HUES6 (cell line): Measurements from ENCODE around the gene ZNF487.

ENCODE experiments used
- H3K27ac ChIP-seq: 2 replicates; pipeline ENCODE4 v1.7.0; 2013; ENCODE audit warnings: low read depth, mild to moderate bottlenecking, low read length, inconsistent platforms
- H3K27me3 ChIP-seq: 2 replicates; pipeline ENCODE4 v1.6.1; 2013; ENCODE audit warnings: low read length; ENCODE audit not compliant: control insufficient read depth, insufficient read depth
- H3K36me3 ChIP-seq: 2 replicates; pipeline ENCODE4 v1.6.1; 2013; ENCODE audit warnings: low read length; ENCODE audit not compliant: control insufficient read depth, insufficient read depth
- H3K4me1 ChIP-seq: 2 replicates; pipeline ENCODE4 v1.6.1; 2013; ENCODE audit warnings: low read length; ENCODE audit not compliant: control insufficient read depth, insufficient read depth
- H3K4me3 ChIP-seq: 2 replicates; pipeline ENCODE4 v1.5.1; 2013; ENCODE audit warnings: low read depth, low read length
- H3K9ac ChIP-seq: one replicate; pipeline ENCODE4 v1.6.1; 2013; ENCODE audit warnings: mild to moderate bottlenecking, low read length
- H3K9me3 ChIP-seq: 2 replicates; pipeline ENCODE4 v1.6.1; 2013; ENCODE audit warnings: low read depth, low read length; ENCODE audit not compliant: control insufficient read depth, insufficient read depth

Gene ZNF487

GRCh38 chr10:43407576-43408330, 29.2 kb upstream of the ZNF487 start:
- H3K4me1 ChIP-seq: peaks cover 26% of the 10 kb centered on the region
- peak overlapping the region; percentile 96 for H3K27ac ChIP-seq
- H3K9ac ChIP-seq: peak overlapping the region; percentile 98
- H3K4me3 ChIP-seq: peak overlapping the region; percentile 91
- no peaks in the 10 kb centered on the region for H3K27me3 ChIP-seq
- H3K9me3 ChIP-seq: no peaks in the 10 kb centered on the region
- H3K36me3 ChIP-seq: peaks cover 5% of the 10 kb centered on the region; the same call in 1 of the 2 replicates

- H3K4me1 ChIP-seq: peaks cover 22% of the 10 kb centered on the region
- peak overlapping the region; percentile 98 for H3K9ac ChIP-seq
- H3K27me3 ChIP-seq: no peaks in the 10 kb centered on the region
- peak overlapping the region; percentile 91 for H3K4me3 ChIP-seq
- H3K36me3 ChIP-seq: peaks cover 4% of the 10 kb centered on the region; the same call in 1 of the 2 replicates
- H3K27ac ChIP-seq: peak overlapping the region; percentile 96
- H3K9me3 ChIP-seq: no peaks in the 10 kb centered on the region
Measured at GRCh38 chr10:43408331-43408709, 28.6 kb upstream of the ZNF487 start.

- Histone ChIP-seq H3K27me3 (no peaks in the 10 kb centered on the region), H3K9ac (peak within 1 kb of the TSS; percentile 98), H3K36me3 (no peaks in the 10 kb centered on the region), H3K4me1 (peaks cover 18% of the 10 kb centered on the region), H3K27ac (peak within 1 kb of the TSS; percentile 96), H3K4me3 (peak within 1 kb of the TSS; percentile 91), H3K9me3 (no peaks in the 10 kb centered on the region)
Measured at GRCh38 chr10:43408710-43409384, 28.1 kb upstream of the ZNF487 start, which contains the start of gene HNRNPF. HNRNPF (minus strand) TSS chr10:43409186; CDS start chr10:43387884, 21,302 bp downstream.

GRCh38 chr10:43409385-43410109, 27.4 kb upstream of the ZNF487 start:
- peak overlapping the region; percentile 15; the same call in 1 of the 2 replicates for H3K27ac ChIP-seq
- H3K27me3 ChIP-seq: no peaks in the 10 kb centered on the region
- H3K4me1 ChIP-seq: peaks cover 12% of the 10 kb centered on the region
- H3K4me3 ChIP-seq: peak overlapping the region; percentile 72
- H3K9me3 ChIP-seq: no peaks in the 10 kb centered on the region
- no peaks in the 10 kb centered on the region for H3K36me3 ChIP-seq
- peak overlapping the region; percentile 79 for H3K9ac ChIP-seq

- Histone ChIP-seq H3K27ac (no peak overlapping the region), H3K4me3 (peak overlapping the region; percentile 72; the same call in 1 of the 2 replicates), H3K9ac (no peak overlapping the region)
Measured at GRCh38 chr10:43410345-43410744, 26.6 kb upstream of the ZNF487 start.

GRCh38 chr10:43411536-43411935, 25.4 kb upstream of the ZNF487 start:
- no peaks in the 10 kb centered on the region for H3K9me3 ChIP-seq
- no peaks in the 10 kb centered on the region for H3K27me3 ChIP-seq
- H3K4me3 ChIP-seq: no peak overlapping the region
- H3K36me3 ChIP-seq: no peaks in the 10 kb centered on the region
- no peaks in the 10 kb centered on the region for H3K4me1 ChIP-seq
- no peak overlapping the region for H3K9ac ChIP-seq
- no peak overlapping the region for H3K27ac ChIP-seq

More at GRCh38 chr10:43410345-43410744, 26.6 kb upstream of the ZNF487 start:
- no peaks in the 10 kb centered on the region for H3K36me3 ChIP-seq
- no peaks in the 10 kb centered on the region for H3K27me3 ChIP-seq
- H3K4me1 ChIP-seq: peaks cover 6% of the 10 kb centered on the region
- no peaks in the 10 kb centered on the region for H3K9me3 ChIP-seq

DNA sequence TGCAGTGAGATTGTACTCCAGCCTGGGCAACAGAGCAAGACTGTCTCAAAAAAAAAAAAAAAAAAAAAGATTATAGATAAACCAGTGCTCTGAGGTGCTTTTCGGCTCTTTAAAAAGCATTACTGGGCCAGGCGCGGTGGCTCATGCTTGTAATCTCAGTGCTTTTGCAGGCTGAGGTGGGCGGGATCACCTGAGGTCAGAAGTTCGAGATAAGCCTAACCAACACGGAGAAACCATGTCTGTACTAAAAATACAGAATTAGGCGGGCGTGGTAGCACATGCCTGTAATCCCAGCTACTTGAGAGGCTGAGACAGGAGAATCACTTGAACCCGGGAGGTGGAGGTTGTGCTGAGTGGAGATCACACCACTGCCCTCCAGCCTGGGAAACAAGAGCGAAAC, 21.4 kb upstream of the ZNF487 start:
- no peak overlapping the region for H3K4me3 ChIP-seq
- H3K4me1 ChIP-seq: no peaks in the 10 kb centered on the region
- no peaks in the 10 kb centered on the region for H3K36me3 ChIP-seq
- no peaks in the 10 kb centered on the region for H3K9me3 ChIP-seq
- no peaks in the 10 kb centered on the region for H3K27me3 ChIP-seq
- H3K27ac ChIP-seq: no peak overlapping the region
- no peak overlapping the region for H3K9ac ChIP-seq

DNA sequence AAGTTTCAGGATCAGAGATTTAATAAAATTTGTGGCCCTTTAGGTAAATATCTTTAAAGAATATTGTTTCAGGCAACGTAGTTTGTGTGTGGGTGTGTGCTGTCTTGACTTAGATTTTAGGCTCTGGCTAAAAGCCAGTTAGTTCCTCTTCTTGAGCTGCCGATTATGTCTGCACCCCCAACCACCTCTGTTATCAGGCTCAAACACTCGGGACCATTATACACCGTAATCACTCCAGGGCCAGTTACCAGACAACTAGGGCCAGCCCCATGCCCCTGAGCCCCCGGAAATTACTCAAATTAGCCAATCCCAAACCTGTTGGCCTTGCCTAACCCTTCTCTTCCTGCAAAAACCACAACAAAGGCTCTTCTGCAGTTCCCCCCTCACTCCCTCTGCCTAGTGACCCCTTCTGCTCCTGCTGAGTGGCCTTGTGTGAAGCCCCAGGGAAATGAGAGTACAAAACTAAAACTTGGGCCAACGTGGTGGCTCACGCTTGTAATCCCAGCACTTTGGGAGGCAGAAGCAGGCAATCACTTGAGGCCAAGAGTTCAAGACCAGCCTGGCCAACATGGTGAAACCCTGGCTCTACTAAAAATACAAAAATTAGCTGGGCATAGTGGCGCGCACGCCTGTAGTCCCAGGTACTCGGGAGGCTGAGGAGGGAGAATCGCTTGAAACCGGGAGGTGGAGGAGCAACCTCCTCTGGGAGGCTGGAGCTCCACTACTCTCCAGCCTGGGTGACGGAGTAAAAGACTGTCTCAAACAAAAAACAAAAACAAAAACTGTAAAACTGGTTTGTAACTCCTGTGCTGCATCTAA, 18.8 kb upstream of the ZNF487 start:
- Histone ChIP-seq H3K4me3 (no peak overlapping the region), H3K27me3 (no peaks in the 10 kb centered on the region), H3K9ac (no peak overlapping the region), H3K36me3 (no peaks in the 10 kb centered on the region), H3K27ac (no peak overlapping the region), H3K9me3 (no peaks in the 10 kb centered on the region), H3K4me1 (no peaks in the 10 kb centered on the region)

DNA sequence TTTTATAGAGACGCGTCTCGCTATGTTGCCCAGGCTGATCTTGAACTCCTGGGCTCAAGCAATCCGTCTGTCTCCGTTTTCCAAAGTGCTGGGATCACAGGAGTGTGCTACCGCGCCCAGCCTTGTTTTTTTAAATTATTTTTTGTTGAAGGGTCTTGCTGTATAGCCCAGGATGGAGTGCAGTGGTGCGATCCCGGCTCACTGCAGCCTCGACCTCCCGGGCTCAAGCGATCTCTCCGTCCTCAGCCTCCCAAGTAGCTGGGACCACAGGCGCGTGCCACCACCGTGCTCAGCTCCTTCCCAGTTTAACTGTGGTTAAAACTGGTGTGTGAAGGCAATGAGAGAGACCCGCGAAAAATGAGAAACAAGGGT, 16.9 kb upstream of the ZNF487 start:
- H3K4me3 ChIP-seq: peak overlapping the region; percentile 45; the same call in 1 of the 2 replicates
- no peak overlapping the region for H3K27ac ChIP-seq
- H3K4me1 ChIP-seq: no peaks in the 10 kb centered on the region
- H3K27me3 ChIP-seq: no peaks in the 10 kb centered on the region
- H3K9ac ChIP-seq: peak overlapping the region; percentile 72
- no peaks in the 10 kb centered on the region for H3K9me3 ChIP-seq
- H3K36me3 ChIP-seq: no peaks in the 10 kb centered on the region

- Histone ChIP-seq H3K27me3 (no peaks in the 10 kb centered on the region), H3K4me3 (peak overlapping the region; percentile 45), H3K9ac (peak overlapping the region; percentile 72), H3K27ac (peak overlapping the region; percentile 59; the same call in 1 of the 2 replicates), H3K9me3 (no peaks in the 10 kb centered on the region), H3K36me3 (no peaks in the 10 kb centered on the region), H3K4me1 (no peaks in the 10 kb centered on the region)
Measured at GRCh38 chr10:43420369-43421200, 16.3 kb upstream of the ZNF487 start.
